22Rv1 (cell line): ENCODE results near the gene ALS2.

Experiments
- H3K27ac ChIP-seq: fragments of 450-650 bp; 2 replicates; pipeline ENCODE4 v1.5.1; 2017
- CTCF ChIP-seq: fragments of 450-650 bp; IDR thresholded peaks from 2 replicates; pipeline ENCODE4 v1.5.1; 2017; ENCODE audit warnings: mild to moderate bottlenecking
- ZFX ChIP-seq: fragments of 450-650 bp; IDR thresholded peaks from 2 replicates; pipeline ENCODE4 v1.6.1; 2017; ENCODE audit warnings: antibody characterized with exemption, borderline replicate concordance

Gene ALS2

GRCh38 chr2:201712726-201713125 lies 68.0 kb downstream of the ALS2 start:
- TF ChIP-seq ZFX, result no peak
- no peak for TF ChIP-seq CTCF
- no peak overlapping the region for H3K27ac ChIP-seq

GRCh38 chr2:201709747-201710146 lies 71.0 kb downstream of the ALS2 start:
- TF ChIP-seq CTCF (no peak), ZFX (no peak)
- H3K27ac ChIP-seq, result no peak overlapping the region

GRCh38 chr2:201709049-201709448 lies 71.7 kb downstream of the ALS2 start:
- no peak overlapping the region for H3K27ac ChIP-seq
- TF ChIP-seq CTCF, result no peak

- no peak overlapping the region for H3K27ac ChIP-seq
- TF ChIP-seq ZFX, result no peak
- no peak for TF ChIP-seq CTCF
Observed at GRCh38 chr2:201707753-201708152, 73.0 kb downstream of the ALS2 start.

- no peak overlapping the region for H3K27ac ChIP-seq
Observed at GRCh38 chr2:201707142-201707541, 73.6 kb downstream of the ALS2 start.

GRCh38 chr2:201704536-201704935 lies 76.2 kb downstream of the ALS2 start:
- no peak for TF ChIP-seq CTCF
- H3K27ac ChIP-seq, result no peak overlapping the region

More at GRCh38 chr2:201707142-201707541, 73.6 kb downstream of the ALS2 start:
- TF ChIP-seq CTCF, result no peak
- TF ChIP-seq ZFX, result no peak

- no peak overlapping the region for H3K27ac ChIP-seq
- TF ChIP-seq CTCF (no peak), ZFX (no peak)
Observed at GRCh38 chr2:201701646-201702045, 79.1 kb downstream of the ALS2 start.
